Peyer's patch (tissue), 4 donors: Measurements from ENCODE around the gene SLC39A5.

Experiments
- CTCF ChIP-seq, 6 experiments: fragments of 450-650 bp in 4 of 6; fragments of 200-600 bp in 2 of 6; sonication (generic) in 1 of 6; IDR thresholded peaks; one replicate each; pipeline ENCODE4 v1.5.1; 2017 to 2019; ENCODE audit warnings: antibody characterized with exemption in 6 of 6, mild to moderate bottlenecking in 3 of 6, moderate library complexity in 1 of 6
- POLR2A ChIP-seq, 2 donors: fragments of 450-650 bp; IDR thresholded peaks; one replicate each; pipeline ENCODE4 v1.5.1; 2017; ENCODE audit warnings: antibody characterized with exemption in 2 of 2, mild to moderate bottlenecking in 2 of 2, moderate library complexity in 2 of 2

- TF ChIP-seq CTCF (IDR thresholded peaks at IDR 0.05) (no peak), POLR2A (IDR thresholded peaks at IDR 0.05) (no peak)
Measured at GRCh38 chr12:56237552-56237951, 7.7 kb downstream of the SLC39A5 start.
